A673 (cell line): ENCODE data around the gene ABCB1. TPM values are rescaled to one million over a fixed set of nuclear protein-coding genes. Genes with fewer than 3 reads are reported as not detected.
"Not testable (repeated sequence)": the region's sequence is repeated elsewhere in the genome, so short reads cannot be mapped to it uniquely, and the experiment has no call there.

Experiments
- BruUV-seq: library from RNA; stranded (reverse); fragments of 400-500 nt; replicated peaks from 2 replicates; lab custom pipeline; 2021; lab: Mats Ljungman, UMichigan
- CTCF ChIA-PET: fragments of 300-600 bp; sonication (Branson Sonifier 250); formaldehyde crosslinking; loops from one replicate; lab custom pipeline; 2022; ENCODE audit warnings: antibody characterized with exemption; lab: Charles Lee
- POLR2A ChIA-PET: fragments of 300-600 bp; sonication (Branson Sonifier 250); formaldehyde crosslinking; loops from one replicate; lab custom pipeline; 2022; ENCODE audit warnings: antibody characterized with exemption; ENCODE audit not compliant: low non-redundant PET; lab: Charles Lee
- DNase-seq: peaks from one replicate; pipeline ENCODE4 v3.0.0-alpha.2; 2015; ENCODE audit warnings: low spot score
- H3K27ac ChIP-seq: fragments of 200-600 bp; sonication (generic); 2 replicates; pipeline ENCODE4 v1.5.1; 2016; ENCODE audit warnings: mixed run types, low read depth, mild to moderate bottlenecking, mixed read lengths, antibody characterized with exemption, low read length; ENCODE audit not compliant: poor library complexity, severe bottlenecking
- H3K27me3 ChIP-seq: fragments of 200-600 bp; sonication (generic); replicated peaks from 2 replicates; pipeline ENCODE4 v1.6.1; 2017; ENCODE audit warnings: mixed run types, low read depth, mild to moderate bottlenecking, mixed read lengths, antibody characterized with exemption, low read length; ENCODE audit not compliant: insufficient read depth, poor library complexity
- H3K36me3 ChIP-seq: fragments of 200-600 bp; sonication (generic); 2 replicates; pipeline ENCODE4 v1.6.1; 2016; ENCODE audit warnings: mixed run types, mild to moderate bottlenecking, mixed read lengths, antibody characterized with exemption, low read length; ENCODE audit not compliant: insufficient read depth, poor library complexity, severe bottlenecking
- H3K4me1 ChIP-seq: fragments of 200-600 bp; sonication (generic); 2 replicates; pipeline ENCODE4 v1.6.1; 2017; ENCODE audit warnings: mixed run types, mild to moderate bottlenecking, mixed read lengths, antibody characterized with exemption, low read length; ENCODE audit not compliant: insufficient read depth, poor library complexity, severe bottlenecking
- H3K4me3 ChIP-seq: fragments of 200-600 bp; sonication (generic); 2 replicates; pipeline ENCODE4 v1.5.1; 2016; ENCODE audit warnings: low read depth, mixed run types, mild to moderate bottlenecking, mixed read lengths, low read length; ENCODE audit not compliant: poor library complexity, severe bottlenecking
- H3K9me3 ChIP-seq: fragments of 200-600 bp; sonication (generic); 2 replicates; pipeline ENCODE4 v1.6.1; 2016; ENCODE audit warnings: mixed run types, low read depth, mild to moderate bottlenecking, mixed read lengths, antibody characterized with exemption, low read length; ENCODE audit not compliant: poor library complexity, severe bottlenecking
- CTCF ChIP-seq: fragments of 300-800, 200-600 bp; sonication (generic); conservative IDR thresholded peaks from 2 replicates; pipeline ENCODE4 v1.5.1; 2017; ENCODE audit warnings: low read depth, mild to moderate bottlenecking, antibody characterized with exemption, low read length, moderate library complexity, mixed read lengths
- EZH2 ChIP-seq: fragments of 200-600 bp; sonication (generic); IDR thresholded peaks from 2 replicates; pipeline ENCODE4 v1.6.1; 2017; ENCODE audit warnings: borderline replicate concordance, low read depth, mild to moderate bottlenecking, mixed read lengths, antibody characterized with exemption, low read length; ENCODE audit not compliant: poor library complexity, severe bottlenecking
- intact Hi-C: fragments of 100-400 bp; cut with micrococcal nuclease; formaldehyde crosslinking; loops from one replicate; pipeline ENCODE4 v1.10.0; 2022; ENCODE audit not compliant: unreplicated experiment
- total RNA-seq: library from RNA; stranded (reverse); gene quantifications from 2 replicates; pipeline ENCODE4 v1.2.3, GENCODE V29; 2021

Gene ABCB1
- total RNA-seq, 1 experiment from 2014 or later = not detected

DNA sequence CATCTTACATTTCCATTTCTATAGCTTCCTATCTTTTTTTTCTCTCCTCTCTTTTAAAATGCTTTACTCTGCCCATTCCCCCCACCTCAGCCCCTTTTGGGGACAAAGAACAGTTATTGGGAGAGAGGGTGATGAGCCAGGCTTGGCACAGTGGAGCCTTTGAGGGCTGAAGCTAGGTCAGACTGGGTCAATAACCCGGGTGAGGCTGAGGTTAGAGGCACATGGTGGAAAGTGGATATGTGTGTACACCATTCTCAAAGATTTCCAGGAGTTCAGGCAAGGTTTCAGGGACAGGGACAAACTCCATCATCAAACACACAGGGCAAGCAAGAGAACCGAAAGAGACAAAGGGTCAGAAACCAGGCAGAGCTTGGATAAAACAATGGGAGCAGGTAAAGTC is 136.7 kb downstream of the ABCB1 start:
- H3K4me3 ChIP-seq = no peak overlapping the region
- no peak for DNase-seq
- CTCF ChIA-PET = no interaction called here
- H3K27ac ChIP-seq = no peak overlapping the region
- no peaks in the 10 kb centered on the region for H3K4me1 ChIP-seq
- no peaks in the 10 kb centered on the region for H3K36me3 ChIP-seq
- no peak for TF ChIP-seq EZH2
- no peak for TF ChIP-seq CTCF
- intact Hi-C loops = no loop called here
- no peaks in the 10 kb centered on the region for H3K9me3 ChIP-seq
- BruUV-seq = no TSS peak
- POLR2A ChIA-PET = no interaction called here
- peaks cover 8% of the 10 kb centered on the region for H3K27me3 ChIP-seq

- BruUV-seq, POLR2A ChIA-PET, H3K36me3 ChIP-seq, H3K9me3 ChIP-seq, intact Hi-C loops, DNase-seq, H3K27ac ChIP-seq, H3K4me1 ChIP-seq, CTCF ChIA-PET, H3K4me3 ChIP-seq: not testable (repeated sequence)
- peaks cover 16% of the 10 kb centered on the region for H3K27me3 ChIP-seq
Observed at GRCh38 chr7:87460444-87460843, 140.2 kb downstream of the ABCB1 start.

- no peaks in the 10 kb centered on the region for H3K9me3 ChIP-seq
- TF ChIP-seq EZH2 (no peak), CTCF (no peak)
- intact Hi-C loops = no loop called here
- H3K27ac ChIP-seq = no peak overlapping the region
- no peak overlapping the region for H3K4me3 ChIP-seq
- ChIA-PET POLR2A (no interaction called here), CTCF (no interaction called here)
- BruUV-seq = no TSS peak
- H3K27me3 ChIP-seq = peaks cover 19% of the 10 kb centered on the region
- no peaks in the 10 kb centered on the region for H3K4me1 ChIP-seq
- DNase-seq = no peak
- H3K36me3 ChIP-seq = no peaks in the 10 kb centered on the region
Observed at GRCh38 chr7:87459941-87460340, 140.7 kb downstream of the ABCB1 start.

- Histone ChIP-seq H3K4me1 (no peaks in the 10 kb centered on the region), H3K27ac (no peak overlapping the region), H3K4me3 (no peak overlapping the region), H3K36me3 (no peaks in the 10 kb centered on the region), H3K9me3 (no peaks in the 10 kb centered on the region), H3K27me3 (peaks cover 19% of the 10 kb centered on the region)
- DNase-seq = no peak
- CTCF ChIA-PET = no interaction called here
- no TSS peak for BruUV-seq
- intact Hi-C loops = no loop called here
- TF ChIP-seq EZH2 = no peak
- no peak for TF ChIP-seq CTCF
- POLR2A ChIA-PET = no interaction called here
Observed at GRCh38 chr7:87458148-87458547, 142.5 kb downstream of the ABCB1 start.
